Heart right ventricle (tissue), 16 donors: ENCODE data around the gene PAPSS2. TPM values are rescaled to one million over a fixed set of nuclear protein-coding genes. Genes with fewer than 3 reads are reported as not detected.
"Not testable (repeated sequence)": the region's sequence is repeated elsewhere in the genome, so short reads cannot be mapped to it uniquely, and the experiment has no call there.

Experiments used
- ATAC-seq, 8 donors: fragments of 200-7000 bp; cut with Tn5 transposase; one replicate each; pipeline ENCODE4 v1.9.1; 2020; ENCODE audit warnings: mild to moderate bottlenecking in 8 of 8, moderate library complexity in 8 of 8, moderate number of reproducible peaks in 1 of 8
- DNase-seq, 2 donors: peaks; one replicate each; pipeline ENCODE4 v3.0.0-alpha.2; 2020
- H3K27ac ChIP-seq, 10 donors: fragments of 200-600 bp; sonication (generic) in 2 of 10; one replicate each; pipeline versions ENCODE4 v1.5.0 to v1.8.0; 2020 to 2022; ENCODE audit warnings: mild to moderate bottlenecking in 3 of 10
- H3K27me3 ChIP-seq, 7 donors: fragments of 200-600 bp; one replicate each; pipeline ENCODE4 v1.8.0; 2021 to 2022; ENCODE audit warnings: mild to moderate bottlenecking in 2 of 7
- H3K36me3 ChIP-seq, 9 donors: fragments of 200-600 bp; sonication (generic) in 1 of 9; one replicate each; pipeline versions ENCODE4 v1.5.0 to v1.8.0; 2020 to 2022; ENCODE audit warnings: mild to moderate bottlenecking in 2 of 9
- H3K4me1 ChIP-seq, 9 donors: fragments of 200-600 bp; sonication (generic) in 1 of 9; one replicate each; pipeline versions ENCODE4 v1.5.0 to v1.8.0; 2020 to 2022; ENCODE audit warnings: mild to moderate bottlenecking in 4 of 9
- H3K4me3 ChIP-seq, 10 donors: fragments of 200-600 bp; sonication (generic) in 2 of 10; one replicate each; pipeline versions ENCODE4 v1.5.0 to v1.8.0; 2020 to 2022; ENCODE audit warnings: mild to moderate bottlenecking in 7 of 10, moderate library complexity in 2 of 10
- H3K9me3 ChIP-seq, 11 donors: fragments of 200-600 bp in 10 of 11; sonication (generic) in 2 of 11; one replicate each; pipeline versions ENCODE4 v1.5.0 to v1.8.0; 2013 to 2022; ENCODE audit warnings: mild to moderate bottlenecking in 2 of 11, control low read depth in 1 of 11, moderate library complexity in 1 of 11
- CTCF ChIP-seq, 9 donors: fragments of 200-600 bp; sonication (generic) in 2 of 9; IDR thresholded peaks; one replicate each; pipeline versions ENCODE4 v1.5.0 to v1.8.0; 2021 to 2022; ENCODE audit warnings: antibody characterized with exemption in 9 of 9, mild to moderate bottlenecking in 5 of 9, moderate library complexity in 1 of 9
- WGBS, 2 donors: extraction: QIAGEN DNeasy Blood & Tissue Kit; methylation state at CpG; one replicate each; pipeline ENCODE4 v1.1.7; 2013; ENCODE audit warnings: inconsistent platforms in 1 of 2; 5-methylcytosine and 5-hydroxymethylcytosine counted together
- intact Hi-C, 10 donors: fragments of 100-400 bp; cut with DNase I; formaldehyde crosslinking; loops; one replicate each; pipeline versions ENCODE4 v1.11.1 to v1.14.2; 2022
- polyA plus RNA-seq, 2 donors: library from polyadenylated mRNA; stranded (reverse); fragments of 200-250 nt; gene quantifications; one replicate each; pipeline ENCODE4 v1.2.3, GENCODE V29; 2013
- total RNA-seq, 10 donors: library from RNA; stranded (reverse); fragmentation: NEBNext Ultra II Directional in 3 of 10; extraction: Animal tissue kit (Norgen Biotek cat#: 25700) in 3 of 10; gene quantifications; one replicate each; pipeline versions ENCODE4 v1.2.1 to v1.2.4, GENCODE V29; 2021 to 2023
- donor health status: Arrhythmogenic right ventricular cardiomyopathy.
- donor health status: ischemic (EF 13 %, LVEDD 7.1; RV severe dilation, severe dysfunction).
- donor health status: healthy with polysubstance abuse.
- donor health status: DM: no; HTN: yes; CAD: no.
- donor health status: DM: no; HTN: no; CAD: no.
- donor health status: ischemic (EF 25% LVEDD 6.9; RV normal size, moderate dysfunction).
- donor health status: ischemic (EF 25% LVEDD 5.7; RV mildly dilated, moderate dysfunction).
- donor health status: healthy.
- donor health status: DM: yes; HTN: yes; CAD: no.
- donor health status: Ischemic cardiomyopathy.
- donor health status: ischemic (EF 35%, LVEDD 5.7; RV mildly dilated, moderate dysfunction).
- donor health status: nonischemic (EF 11% LVEDD 7.7; RV severe dilation, severe dysfunction).
- donor health status: DM: yes; HTN: yes; CAD: no.
- donor health status: PGD.
- donor health status: ischemic (EF 29% LVEDD 5.4; RV normal size, mild dysfunction).
- donor health status: nonischemic (EF 23%, LVEDD 6.1; RV moderate dilation, normal function).

Gene PAPSS2
- total and polyA plus RNA-seq, 12 donors = 3.3 to 10.9 (median 6.2) TPM

GRCh38 chr10:87746911-87747310, 87.2 kb downstream of the PAPSS2 start:
- TF ChIP-seq CTCF (IDR thresholded peaks at IDR 0.05) = no peak

GRCh38 chr10:87748244-87748643, 88.6 kb downstream of the PAPSS2 start:
- H3K4me1 ChIP-seq, DNase-seq, H3K27ac ChIP-seq, H3K9me3 ChIP-seq, intact Hi-C loops, H3K4me3 ChIP-seq, H3K27me3 ChIP-seq: not testable (repeated sequence)
- peaks cover 0 to 44% (median 10%) of the 10 kb centered on the region in 9 donors for H3K36me3 ChIP-seq
- peak in 1 of 8 donors; percentile 37 for ATAC-seq
- WGBS, 2 donors = 96 to 98% methylated on average over 4 of the region's 4 CpGs

More at GRCh38 chr10:87746911-87747310, 87.2 kb downstream of the PAPSS2 start:
- Histone ChIP-seq H3K27me3 (no peaks in the 10 kb centered on the region), H3K36me3 (peaks cover 0 to 38% (median 4%) of the 10 kb centered on the region in 9 donors), H3K4me3 (no peak overlapping the region), H3K4me1 (no peaks in the 10 kb centered on the region), H3K9me3 (no peaks in the 10 kb centered on the region), H3K27ac (no peak overlapping the region)
- WGBS, 2 donors = 69 to 72% methylated on average over 4 of the region's 4 CpGs
- intact Hi-C loops = no loop called here
- DNase-seq = no peak
- no peak for ATAC-seq

GRCh38 chr10:87750001-87750671, 90.5 kb downstream of the PAPSS2 start:
- intact Hi-C loops = no loop called here
- no peak for TF ChIP-seq CTCF (IDR thresholded peaks at IDR 0.05)
- WGBS, 2 donors = 73 to 76% methylated on average over 5 of the region's 5 CpGs
- Histone ChIP-seq H3K4me3 (no peak overlapping the region), H3K9me3 (no peaks in the 10 kb centered on the region), H3K36me3 (peaks cover 0 to 49% (median 7%) of the 10 kb centered on the region in 9 donors), H3K27me3 (no peaks in the 10 kb centered on the region), H3K27ac (no peak overlapping the region), H3K4me1 (peaks cover 0 to 8% (median 0%) of the 10 kb centered on the region in 9 donors)
- ATAC-seq (peak in 2 of 8 donors; percentile 22 to 31), DNase-seq (no peak)

- Histone ChIP-seq H3K27ac (no peak overlapping the region), H3K27me3 (no peaks in the 10 kb centered on the region), H3K4me1 (peaks cover 0 to 8% (median 0%) of the 10 kb centered on the region in 9 donors), H3K9me3 (no peaks in the 10 kb centered on the region), H3K36me3 (peaks cover 0 to 54% (median 13%) of the 10 kb centered on the region in 9 donors), H3K4me3 (no peak overlapping the region)
- TF ChIP-seq CTCF (IDR thresholded peaks at IDR 0.05) = no peak
- ATAC-seq (no peak), DNase-seq (no peak)
- intact Hi-C loops = no loop called here
Measured at GRCh38 chr10:87750817-87751216, 91.1 kb downstream of the PAPSS2 start.

GRCh38 chr10:87751274-87751673, 91.6 kb downstream of the PAPSS2 start:
- peaks cover 0 to 8% (median 0%) of the 10 kb centered on the region in 9 donors for H3K4me1 ChIP-seq
- DNase-seq = no peak
- no peaks in the 10 kb centered on the region for H3K9me3 ChIP-seq
- no peaks in the 10 kb centered on the region for H3K27me3 ChIP-seq
- no peak overlapping the region for H3K27ac ChIP-seq
- H3K36me3 ChIP-seq = peaks cover 0 to 55% (median 16%) of the 10 kb centered on the region in 9 donors
- ATAC-seq = no peak
- intact Hi-C loops = no loop called here
- 97% methylated on average over 2 of the region's 2 CpGs for whole genome bisulfite sequencing, 2 donors
- TF ChIP-seq CTCF (IDR thresholded peaks at IDR 0.05) = no peak
- H3K4me3 ChIP-seq = no peak overlapping the region
